HG03103 (cell line): Measurements from ENCODE around the gene SFR1.

ENCODE experiments used
- ATAC-seq: cut with Tn5 transposase; IDR thresholded peaks from one replicate; pipeline ENCODE4 v1.9.1; 2021; ENCODE audit warnings: low read depth; ENCODE audit not compliant: unreplicated experiment

Gene SFR1

DNA sequence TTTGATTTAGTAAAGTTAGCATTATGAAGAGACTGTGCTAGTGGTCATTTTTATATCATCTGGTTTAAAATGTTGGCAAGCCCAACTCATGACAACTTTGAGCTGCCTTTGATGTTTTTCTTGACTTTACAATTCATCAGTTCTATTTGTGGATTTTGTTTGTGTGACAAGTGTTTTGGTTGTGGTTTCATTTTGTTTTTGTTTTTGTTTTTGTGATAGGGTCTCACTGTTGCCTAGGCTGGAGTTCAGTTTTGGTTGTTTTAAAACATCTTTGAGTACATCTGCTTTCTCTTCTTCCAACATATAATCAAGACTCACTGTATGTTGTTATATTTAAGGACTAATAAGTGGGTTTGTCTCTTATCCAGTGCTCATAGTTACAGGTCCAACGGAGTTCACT is 17.6 kb upstream of the SFR1 start:
- no peak for ATAC-seq

DNA sequence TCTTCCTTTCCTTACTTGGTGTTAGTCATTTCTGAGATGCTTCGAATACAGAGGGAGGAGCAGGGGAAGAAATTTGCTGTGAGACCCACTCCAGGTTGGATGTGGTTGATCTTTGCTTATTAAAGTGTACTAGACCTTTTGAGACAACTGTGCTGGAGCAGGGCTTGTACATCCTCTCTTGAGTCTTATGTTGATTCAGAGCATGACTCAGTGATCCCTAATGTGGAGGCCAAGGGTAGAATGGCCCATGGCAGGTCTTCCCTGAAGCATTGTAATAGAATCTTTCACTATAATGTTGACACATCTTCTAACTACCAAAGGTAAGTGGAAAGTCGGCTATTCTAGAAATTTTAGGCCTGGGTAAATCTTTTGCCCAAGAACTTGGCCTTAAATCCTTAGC is 17.0 kb upstream of the SFR1 start:
- no peak for ATAC-seq

DNA sequence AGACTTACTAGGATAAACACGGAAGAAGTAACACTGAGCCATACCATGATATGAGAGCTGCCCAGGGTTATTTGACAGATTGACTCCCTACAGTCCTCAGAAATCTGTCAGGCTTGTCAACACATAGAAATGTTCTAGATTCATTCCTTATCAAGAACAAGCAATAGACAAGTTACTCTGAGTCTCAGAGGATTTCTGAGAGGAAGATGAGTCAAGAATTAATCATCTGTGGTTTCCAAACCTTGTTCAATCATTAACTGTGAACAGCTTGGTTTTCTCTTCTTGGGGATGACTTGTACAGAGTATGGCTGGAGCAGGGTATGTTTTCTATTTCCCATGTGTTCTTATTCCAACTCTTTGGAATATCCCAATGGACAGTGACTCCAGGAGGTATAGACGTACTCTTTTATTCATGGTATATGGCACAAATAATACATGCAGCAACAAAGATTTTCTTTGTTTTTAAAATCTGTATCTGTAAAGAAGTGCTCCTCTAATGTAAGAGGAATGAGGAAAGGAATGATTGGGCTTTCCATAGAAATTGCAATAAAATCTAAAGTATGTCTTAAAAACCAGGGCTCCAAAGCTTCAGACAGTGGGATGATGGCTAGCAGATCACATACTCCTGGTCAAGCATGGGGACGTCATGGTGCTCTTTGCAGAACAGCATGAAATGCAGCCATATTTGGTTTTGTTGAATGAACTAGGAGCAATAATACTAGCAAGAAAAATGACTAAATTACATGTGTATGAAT is 11.9 kb upstream of the SFR1 start:
- no peak for ATAC-seq

DNA sequence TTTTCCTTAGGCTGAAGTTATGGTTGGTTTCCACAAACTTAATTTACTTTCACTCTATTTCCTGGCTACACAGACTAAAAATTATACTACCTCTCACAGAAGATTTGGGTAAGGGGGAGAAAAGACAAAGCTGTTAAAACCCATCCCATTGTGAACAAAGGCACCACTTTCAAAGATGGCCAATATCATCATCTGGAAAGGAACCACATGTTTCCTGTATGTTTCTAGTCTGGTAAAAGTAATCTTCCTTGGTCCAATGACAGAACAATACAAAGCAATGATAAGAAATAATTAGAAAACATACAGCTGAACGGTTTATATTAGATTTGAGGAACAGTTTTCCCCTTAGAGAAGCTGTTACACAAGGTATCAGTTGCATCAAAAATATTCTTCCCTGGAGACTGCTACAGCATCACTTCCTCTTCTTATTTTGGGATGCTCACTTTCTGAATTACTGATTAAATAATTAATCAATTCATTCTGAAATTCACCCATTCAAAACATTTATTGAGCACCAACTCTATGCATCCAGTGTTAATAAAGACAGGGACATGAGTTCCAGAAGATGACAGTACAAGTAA is 8.5 kb upstream of the SFR1 start:
- no peak for ATAC-seq

DNA sequence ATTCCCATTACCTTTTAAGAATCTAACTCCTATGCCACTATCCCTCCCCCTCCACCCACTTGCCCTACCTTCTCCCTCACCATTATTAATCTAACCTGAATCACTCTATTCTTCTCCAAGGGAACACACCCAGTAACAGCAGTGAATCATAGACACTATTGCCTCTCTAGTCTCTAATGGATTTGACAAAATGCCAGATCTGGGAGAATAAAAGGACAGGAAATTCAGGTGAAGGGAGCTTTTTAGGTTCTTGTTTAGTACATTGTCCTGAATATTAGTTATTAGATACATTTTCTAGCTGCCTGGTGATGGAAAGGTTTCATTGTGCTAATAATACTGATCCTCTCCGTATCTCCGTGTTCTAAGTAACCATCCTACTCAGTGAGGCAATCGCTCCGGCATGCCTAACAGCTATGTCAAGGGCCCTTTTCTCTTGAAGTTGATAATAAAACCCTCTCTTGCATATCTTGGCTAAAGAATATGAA is 4.1 kb upstream of the SFR1 start:
- ATAC-seq = no peak

DNA sequence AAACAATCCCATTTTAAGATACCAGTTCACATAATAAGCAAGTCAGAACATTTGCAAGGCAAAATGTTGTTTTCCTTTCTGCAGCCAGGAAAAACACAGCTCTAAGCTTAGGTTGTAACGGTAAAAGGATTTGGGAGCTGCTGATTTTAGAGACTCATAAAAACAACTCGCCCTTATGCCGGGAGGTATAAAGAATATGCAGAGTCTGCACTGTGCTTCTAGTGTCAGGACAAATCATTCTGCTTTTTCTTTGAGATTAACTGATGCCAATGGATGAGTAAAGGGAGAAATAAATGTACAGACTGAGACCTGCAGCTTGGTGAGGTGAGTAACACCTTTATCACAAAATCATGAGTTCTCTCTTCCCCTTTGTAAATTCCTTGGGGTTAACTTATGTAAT is 2.0 kb upstream of the SFR1 start:
- no peak for ATAC-seq

DNA sequence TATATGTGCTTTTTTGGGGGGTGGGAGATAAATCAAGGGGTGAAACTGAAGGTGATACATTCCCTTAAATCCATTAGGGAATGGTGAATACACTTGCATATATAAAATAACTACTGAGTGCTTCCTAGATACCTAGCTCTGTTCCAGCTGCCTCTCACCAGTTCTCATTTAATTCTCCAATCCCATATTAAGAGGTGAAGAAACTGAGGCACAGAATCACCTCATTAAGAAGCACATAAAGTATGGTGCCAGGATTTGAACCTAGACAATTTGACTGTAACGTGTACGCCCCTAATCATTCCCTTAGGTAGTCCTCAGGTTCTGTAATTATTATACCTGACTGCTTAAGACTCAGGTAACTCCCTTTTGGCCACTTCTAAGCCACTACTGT is 1.5 kb upstream of the SFR1 start:
- no peak for ATAC-seq

DNA sequence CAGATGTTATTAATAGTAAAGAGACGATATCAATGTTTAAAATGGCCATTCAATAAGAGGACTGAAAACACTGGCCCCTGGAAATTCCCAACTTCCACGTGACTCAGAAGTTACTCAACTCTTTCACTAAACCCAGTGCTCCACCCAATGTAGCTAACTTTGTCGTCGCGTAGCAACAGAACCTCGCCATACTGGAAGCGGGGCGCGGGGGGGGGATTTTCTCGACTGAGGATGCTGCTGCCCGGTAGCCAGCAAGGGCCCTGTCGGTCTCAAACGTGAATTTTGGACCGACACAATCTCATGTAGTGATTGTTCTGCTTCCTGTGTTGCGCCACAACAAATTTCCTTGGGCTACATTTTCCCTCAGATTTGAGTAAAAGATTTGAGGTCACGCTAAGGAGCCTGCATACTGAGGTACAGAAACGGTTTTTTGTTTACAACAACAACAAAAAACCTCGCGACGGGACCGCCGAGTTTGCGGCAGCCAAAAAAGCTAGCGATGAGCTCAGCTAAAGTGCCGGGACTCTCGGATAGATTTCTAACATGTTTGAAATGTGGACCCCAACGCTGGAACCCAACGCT is 977 bp upstream of the SFR1 start:
- no peak for ATAC-seq

DNA sequence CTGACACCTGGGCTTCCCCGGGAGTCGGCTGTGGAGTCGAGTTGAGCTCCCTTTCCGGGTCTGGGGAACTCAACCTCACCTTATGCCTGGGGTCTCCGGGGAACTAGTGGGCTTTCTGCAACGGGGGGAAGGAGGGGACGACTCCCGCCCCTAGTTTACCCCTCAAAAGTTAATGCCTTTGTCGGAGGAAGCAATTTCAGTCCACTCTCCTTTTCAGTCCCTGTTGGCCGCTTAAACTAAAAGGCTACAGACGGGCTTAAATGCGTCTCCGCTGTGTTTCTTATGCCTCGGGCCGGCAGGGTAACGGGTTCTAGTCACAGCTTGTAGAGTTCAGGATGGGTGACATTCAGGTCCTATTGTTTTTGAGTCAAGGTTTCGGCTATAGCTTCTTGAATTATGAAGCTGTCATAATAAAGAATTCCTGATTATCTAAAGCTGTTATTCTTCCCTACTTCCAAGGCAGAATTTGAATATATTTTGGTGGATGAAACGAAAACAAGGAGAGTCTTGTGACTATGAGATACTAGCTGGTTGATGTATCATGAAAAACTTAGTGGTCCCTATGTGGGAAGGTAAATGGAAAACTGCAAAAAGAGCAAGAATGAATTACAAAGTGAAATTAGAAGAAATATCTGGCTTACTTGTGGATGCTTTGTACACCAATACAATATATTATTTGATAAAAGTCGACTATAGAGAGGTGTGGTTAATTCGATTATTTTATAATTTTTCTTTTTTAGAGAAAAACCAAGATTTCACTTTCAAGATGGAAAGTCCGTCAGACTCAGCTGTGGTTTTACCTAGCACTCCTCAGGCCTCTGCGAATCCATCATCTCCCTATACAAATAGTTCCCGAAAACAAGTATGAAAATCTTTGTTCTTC is 495 bp downstream of the SFR1 start:
- ATAC-seq = peak; percentile 1

DNA sequence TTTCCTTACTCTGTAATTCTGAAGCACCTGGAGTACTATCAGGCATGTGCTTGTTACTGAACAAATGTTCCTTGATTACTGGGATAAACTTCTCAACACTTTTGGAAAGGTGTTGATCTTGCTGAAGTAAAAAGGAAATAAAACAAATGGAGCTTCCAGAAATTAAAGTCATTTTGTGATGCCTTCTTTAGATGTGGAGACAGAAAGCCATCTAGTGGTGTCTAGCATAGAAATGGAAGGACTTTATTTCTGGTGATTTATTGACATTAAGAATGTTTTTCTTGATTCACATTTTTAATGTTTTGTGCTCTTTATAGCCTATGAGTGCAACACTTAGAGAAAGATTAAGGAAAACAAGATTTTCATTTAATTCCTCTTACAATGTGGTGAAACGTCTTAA is 1.4 kb downstream of the SFR1 start:
- ATAC-seq = no peak

DNA sequence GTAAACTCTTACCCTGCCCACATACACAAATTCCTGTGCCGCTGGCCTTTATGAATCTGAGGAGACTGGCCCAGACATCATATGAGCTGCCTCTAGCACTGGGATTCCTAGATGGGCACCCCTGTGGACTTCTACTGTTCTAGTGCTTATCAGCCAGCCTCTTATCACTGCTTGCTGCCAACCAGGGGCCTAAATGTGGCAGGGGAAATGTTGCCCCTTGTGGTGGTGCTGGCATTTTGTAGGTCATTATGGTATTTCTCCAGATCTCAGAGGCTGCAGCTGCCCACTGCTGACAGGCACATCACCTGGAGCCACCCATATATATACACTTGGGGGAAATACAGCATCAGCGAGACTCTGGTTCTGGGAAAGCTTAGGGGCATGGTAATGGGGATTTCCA is 5.4 kb downstream of the SFR1 start:
- ATAC-seq = no peak

DNA sequence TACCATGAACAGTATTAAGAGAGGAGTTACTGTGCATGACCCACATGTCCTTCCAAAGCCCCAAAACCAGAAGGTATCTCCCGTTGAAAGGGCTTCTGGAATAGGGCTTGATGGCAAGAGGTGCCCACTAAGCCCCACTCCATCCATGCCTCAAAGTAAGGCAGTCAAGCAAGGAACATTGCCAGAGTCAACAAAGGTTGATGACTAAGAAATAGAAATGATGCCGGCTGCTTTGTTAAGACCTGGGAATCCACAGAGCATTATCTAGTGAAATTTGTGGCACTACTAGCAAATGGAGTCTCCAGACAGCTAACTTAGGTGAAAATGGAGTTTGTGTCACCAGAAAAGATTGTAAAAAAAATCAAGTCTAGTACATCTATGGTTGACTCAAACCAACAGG is 6.2 kb downstream of the SFR1 start:
- no peak for ATAC-seq

DNA sequence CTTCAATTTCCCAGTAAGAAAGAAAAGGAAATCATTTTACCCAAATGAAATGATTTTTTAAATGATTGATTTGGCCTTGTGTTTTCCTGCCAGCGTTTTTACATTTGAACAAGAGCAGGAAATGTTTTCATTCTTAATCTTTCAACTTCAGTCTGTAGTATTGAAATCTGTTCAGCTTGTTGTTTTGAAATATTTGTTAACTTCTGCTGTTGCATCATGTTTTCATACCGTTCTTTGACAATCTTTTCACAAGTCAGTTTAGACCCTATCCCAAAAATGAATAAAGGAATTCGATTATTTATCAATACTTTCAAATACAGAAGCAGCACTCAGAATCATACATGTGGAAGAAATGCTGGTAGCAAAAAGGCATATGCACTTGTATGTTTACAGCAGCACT is 8.1 kb downstream of the SFR1 start:
- ATAC-seq = no peak

DNA sequence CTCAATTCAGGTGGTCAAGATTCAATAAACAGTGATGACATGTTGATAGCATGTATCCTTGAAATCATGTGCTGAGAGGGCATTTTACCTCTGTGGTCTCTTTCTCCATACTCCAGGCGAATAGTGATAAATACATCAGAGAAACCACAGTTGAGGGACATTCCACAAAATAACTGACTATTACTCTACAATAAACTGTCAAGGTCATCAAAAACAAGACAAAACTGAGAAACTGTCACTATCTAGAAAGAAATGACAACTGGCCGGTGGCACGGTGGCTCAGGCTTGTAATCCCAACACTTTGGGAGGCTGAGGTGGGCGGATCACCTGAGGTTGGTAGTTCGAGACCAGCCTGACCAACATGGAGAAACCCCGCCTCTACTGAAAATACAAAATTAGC is 16.2 kb downstream of the SFR1 start:
- no peak for ATAC-seq

DNA sequence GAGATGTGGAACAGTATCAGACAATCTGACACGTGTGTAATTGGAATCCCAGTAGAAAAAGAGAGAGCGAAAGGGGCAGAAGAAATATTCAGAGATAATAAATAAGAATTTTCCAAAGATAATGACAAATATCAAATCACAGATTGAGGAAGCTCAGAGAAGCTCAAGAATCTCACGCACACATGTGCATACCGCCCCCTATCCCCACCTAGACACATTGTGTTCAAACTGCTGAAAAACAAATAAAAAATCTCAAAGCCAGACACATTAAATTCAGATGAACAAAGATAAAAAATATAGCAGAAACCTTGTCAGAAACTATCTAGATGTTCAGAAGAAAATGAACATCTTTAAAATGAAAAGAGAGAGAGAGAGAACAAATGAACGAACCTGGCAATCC is 17.2 kb downstream of the SFR1 start:
- no peak for ATAC-seq

DNA sequence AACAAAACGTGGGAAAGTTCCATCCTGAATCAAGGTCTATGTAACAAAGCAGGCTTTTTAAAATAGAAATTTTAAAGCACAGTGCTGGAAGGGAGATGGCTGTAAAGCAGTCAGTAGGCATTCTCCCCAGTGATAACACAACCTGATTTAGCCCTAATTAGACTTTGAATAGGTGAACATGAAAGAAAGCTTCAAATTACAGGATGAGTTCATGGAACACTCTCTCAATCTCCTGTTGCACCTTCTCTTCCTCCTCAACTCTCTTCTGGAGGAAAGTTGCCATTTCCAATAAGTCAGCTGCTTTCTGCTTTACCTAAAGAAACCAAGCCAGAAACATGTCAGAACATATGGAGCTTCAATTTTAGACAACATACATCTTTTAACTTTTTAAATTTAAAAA is 20.1 kb downstream of the SFR1 start:
- ATAC-seq = no peak

DNA sequence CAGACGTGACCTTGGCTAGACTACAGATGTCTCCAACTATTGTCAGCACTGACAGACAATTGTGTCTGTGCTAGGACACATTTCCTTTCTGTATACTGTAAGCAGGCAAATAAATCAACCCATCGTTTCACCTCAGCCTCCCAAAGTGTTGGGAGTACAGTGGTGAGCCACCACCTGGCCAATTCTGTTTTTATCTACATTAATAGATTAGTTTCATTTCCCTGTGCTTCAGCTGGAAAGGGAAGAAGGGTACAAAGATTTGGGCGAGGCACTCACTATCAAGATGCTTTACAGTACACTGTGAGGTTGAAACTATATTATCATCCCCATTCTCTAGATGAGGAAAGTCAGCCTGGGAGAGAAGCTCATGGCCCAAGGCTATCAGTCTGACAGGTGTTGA is 21.9 kb downstream of the SFR1 start:
- no peak for ATAC-seq

DNA sequence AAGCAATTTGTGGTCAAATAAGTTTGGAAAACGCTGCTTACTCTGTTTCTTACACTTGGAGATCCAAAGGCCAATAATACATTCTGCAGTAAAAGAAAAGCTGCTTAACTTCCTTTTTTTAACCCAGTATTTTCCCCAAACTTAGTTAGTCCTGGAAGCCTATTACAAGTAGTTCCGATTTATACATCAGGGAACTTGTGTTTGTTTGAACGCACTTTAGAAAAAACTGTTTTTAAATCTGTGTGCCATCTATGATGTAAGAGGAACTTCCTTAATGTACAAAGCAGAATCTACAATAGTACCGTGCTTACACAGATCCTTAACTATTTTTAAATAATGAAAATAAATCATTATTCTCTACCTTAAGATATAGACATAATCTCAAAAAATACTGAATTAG is 23.0 kb downstream of the SFR1 start:
- no peak for ATAC-seq

DNA sequence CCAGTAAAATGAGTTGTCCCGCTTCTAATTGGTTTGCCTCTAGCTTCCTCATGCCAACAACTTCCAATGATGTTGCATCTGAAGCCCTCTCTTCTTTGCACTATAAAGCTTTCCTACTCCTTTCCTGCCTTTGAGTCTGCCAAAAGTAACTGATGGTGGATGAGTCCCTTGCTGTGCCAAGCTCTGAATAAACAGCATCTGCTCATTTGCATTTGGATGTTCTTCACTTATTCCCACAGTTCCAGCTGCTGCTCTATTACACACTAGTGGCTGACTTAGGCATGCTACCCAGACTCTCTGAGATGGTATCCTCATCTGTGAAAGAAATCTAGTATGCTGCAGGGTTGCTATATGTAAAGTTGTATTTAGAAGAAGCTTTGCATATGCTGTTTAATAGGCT is 24.9 kb downstream of the SFR1 start:
- no peak for ATAC-seq

DNA sequence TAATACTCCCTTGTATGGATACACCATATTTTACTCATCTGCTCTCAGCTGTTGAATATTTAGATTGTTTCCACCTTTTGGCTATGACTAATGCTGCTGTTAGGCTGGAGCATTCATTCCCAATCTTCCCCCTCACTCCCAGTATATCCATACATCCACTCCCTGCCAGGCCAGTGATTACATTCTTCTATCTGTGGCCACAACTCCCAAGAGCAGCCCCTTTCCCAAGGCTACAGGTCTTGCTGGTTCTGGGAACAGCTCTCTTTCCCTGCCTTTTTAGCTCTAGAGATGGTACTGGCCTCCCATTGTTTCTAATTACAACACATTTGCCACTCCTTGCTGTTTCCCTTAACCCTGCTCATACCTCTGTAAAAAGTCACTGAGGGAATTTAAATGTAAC is 28.2 kb downstream of the SFR1 start:
- no peak for ATAC-seq

DNA sequence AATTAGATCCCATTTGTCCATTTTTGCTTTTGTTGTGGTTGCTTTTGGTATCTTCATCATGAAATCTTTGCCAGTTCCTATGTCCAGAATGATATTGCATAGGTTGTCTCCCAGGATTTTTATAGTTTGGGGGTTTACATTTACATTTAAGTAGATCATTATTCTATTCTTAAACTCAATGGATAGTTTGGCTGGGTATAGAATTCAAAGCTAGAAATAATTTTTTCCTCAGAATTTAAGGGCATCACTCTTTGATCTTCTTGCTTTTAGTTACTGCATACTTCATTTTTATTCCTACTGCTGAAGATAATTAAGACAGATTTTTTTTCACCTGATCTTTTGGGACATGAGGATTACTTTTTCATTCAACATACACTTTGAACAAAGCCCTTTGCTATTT is 29.8 kb downstream of the SFR1 start:
- ATAC-seq = no peak
